PFSK-1 (cell line): ENCODE data around the gene SELENOW.
"Not testable (repeated sequence)": the region's sequence is repeated elsewhere in the genome, so short reads cannot be mapped to it uniquely, and the experiment has no call there.

Experiments
- FOXP2 ChIP-seq: optimal IDR thresholded peaks from 2 replicates; pipeline ENCODE3; 2011; ENCODE audit warnings: borderline replicate concordance, control low read depth, inconsistent platforms; ENCODE audit not compliant: insufficient read depth; ENCODE audit errors: extremely low read length, extremely low read depth
- POLR2AphosphoS5 ChIP-seq: IDR thresholded peaks from 2 replicates; pipeline ENCODE4 v1.6.1; 2012; ENCODE audit warnings: low read depth, mild to moderate bottlenecking, control low read depth, low read length, moderate library complexity
- SIN3A ChIP-seq: IDR thresholded peaks from 2 replicates; pipeline ENCODE4 v1.6.1; 2012; ENCODE audit warnings: mild to moderate bottlenecking, low read length, moderate library complexity, borderline replicate concordance; ENCODE audit not compliant: insufficient read depth
- TAF1 ChIP-seq: IDR thresholded peaks from 2 replicates; pipeline ENCODE4 v1.6.1; 2012; ENCODE audit warnings: low read length, control low read depth, borderline replicate concordance; ENCODE audit not compliant: insufficient read depth
- TF ChIP-seq, protein P1 (sequence below), 2 experiments: IDR thresholded peaks; 2 replicates each; pipeline versions ENCODE4 v1.6.1 to v1.8.0; 2011 to 2012; ENCODE audit warnings: low read depth in 2 of 2, low read length in 2 of 2, control low read depth in 1 of 2, inconsistent platforms in 1 of 2, mild to moderate bottlenecking in 1 of 2, moderate library complexity in 1 of 2; ENCODE audit not compliant: insufficient read depth in 1 of 2

The SELENOW gene

GRCh38 chr19:47797996-47798903, 19.7 kb downstream of the SELENOW start:
- TF ChIP-seq SIN3A (no peak), TAF1 (no peak), POLR2AphosphoS5 (no peak), FOXP2 (no peak)
- TF ChIP-seq, protein P1, sequence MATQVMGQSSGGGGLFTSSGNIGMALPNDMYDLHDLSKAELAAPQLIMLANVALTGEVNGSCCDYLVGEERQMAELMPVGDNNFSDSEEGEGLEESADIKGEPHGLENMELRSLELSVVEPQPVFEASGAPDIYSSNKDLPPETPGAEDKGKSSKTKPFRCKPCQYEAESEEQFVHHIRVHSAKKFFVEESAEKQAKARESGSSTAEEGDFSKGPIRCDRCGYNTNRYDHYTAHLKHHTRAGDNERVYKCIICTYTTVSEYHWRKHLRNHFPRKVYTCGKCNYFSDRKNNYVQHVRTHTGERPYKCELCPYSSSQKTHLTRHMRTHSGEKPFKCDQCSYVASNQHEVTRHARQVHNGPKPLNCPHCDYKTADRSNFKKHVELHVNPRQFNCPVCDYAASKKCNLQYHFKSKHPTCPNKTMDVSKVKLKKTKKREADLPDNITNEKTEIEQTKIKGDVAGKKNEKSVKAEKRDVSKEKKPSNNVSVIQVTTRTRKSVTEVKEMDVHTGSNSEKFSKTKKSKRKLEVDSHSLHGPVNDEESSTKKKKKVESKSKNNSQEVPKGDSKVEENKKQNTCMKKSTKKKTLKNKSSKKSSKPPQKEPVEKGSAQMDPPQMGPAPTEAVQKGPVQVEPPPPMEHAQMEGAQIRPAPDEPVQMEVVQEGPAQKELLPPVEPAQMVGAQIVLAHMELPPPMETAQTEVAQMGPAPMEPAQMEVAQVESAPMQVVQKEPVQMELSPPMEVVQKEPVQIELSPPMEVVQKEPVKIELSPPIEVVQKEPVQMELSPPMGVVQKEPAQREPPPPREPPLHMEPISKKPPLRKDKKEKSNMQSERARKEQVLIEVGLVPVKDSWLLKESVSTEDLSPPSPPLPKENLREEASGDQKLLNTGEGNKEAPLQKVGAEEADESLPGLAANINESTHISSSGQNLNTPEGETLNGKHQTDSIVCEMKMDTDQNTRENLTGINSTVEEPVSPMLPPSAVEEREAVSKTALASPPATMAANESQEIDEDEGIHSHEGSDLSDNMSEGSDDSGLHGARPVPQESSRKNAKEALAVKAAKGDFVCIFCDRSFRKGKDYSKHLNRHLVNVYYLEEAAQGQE (IDR thresholded peaks at IDR 0.05; ENCODE audit: insufficient read depth in 1 of 2, low read depth in 2 of 2, low read length in 2 of 2) = no peak

DNA sequence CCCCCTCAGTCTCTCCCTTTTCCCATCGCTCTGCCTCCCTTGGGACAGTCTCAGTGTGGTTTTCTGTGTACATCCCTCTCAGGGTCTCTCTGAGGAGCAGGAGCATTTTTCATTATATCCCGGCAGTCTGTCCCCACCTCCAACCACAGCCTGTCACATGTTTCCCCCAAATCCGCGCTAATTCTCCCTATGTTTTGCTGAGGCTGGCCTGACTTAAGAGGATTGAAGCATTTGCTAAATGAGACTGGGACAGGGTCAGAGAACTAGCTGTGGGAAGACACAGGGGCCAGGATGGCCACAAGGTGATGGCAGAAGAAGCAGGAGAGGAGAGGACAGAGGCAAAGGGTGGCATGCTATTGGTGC, 20.4 kb downstream of the SELENOW start:
- TF ChIP-seq FOXP2 (no peak), SIN3A (no peak), TAF1 (no peak), POLR2AphosphoS5 (no peak)

DNA sequence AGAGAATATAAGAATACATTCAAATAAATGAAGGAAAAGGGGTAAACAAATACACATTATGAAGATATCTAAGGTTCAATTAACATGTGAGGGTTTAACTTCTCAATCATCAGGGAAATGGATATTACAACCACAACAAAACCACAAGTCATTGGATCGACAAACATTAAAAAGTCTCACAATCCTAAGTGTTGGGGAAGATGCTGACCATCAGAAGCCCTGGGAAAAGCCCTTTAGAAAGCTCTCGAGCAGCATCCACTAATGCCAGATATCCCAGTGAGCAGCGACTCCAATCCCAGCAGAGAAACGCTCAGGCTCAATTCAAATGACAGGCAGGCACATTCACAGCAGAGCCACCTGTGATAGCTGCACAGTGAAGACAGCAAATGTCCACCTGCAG, 22.8 kb downstream of the SELENOW start:
- no peak for TF ChIP-seq TAF1
- TF ChIP-seq POLR2AphosphoS5 = no peak
- TF ChIP-seq SIN3A = no peak
- TF ChIP-seq FOXP2 = no peak
- TF ChIP-seq, protein P1 (IDR thresholded peaks at IDR 0.05; ENCODE audit: insufficient read depth in 1 of 2, low read depth in 2 of 2, low read length in 2 of 2) = no peak

GRCh38 chr19:47802521-47803043, 24.1 kb downstream of the SELENOW start:
- TF ChIP-seq TAF1 (no peak), SIN3A (no peak)

- not testable (repeated sequence) for TF ChIP-seq FOXP2, TAF1
- TF ChIP-seq, protein P1 (IDR thresholded peaks at IDR 0.05; ENCODE audit: insufficient read depth in 1 of 2, low read depth in 2 of 2, low read length in 2 of 2) = not testable (repeated sequence)
These were observed 25.9 kb downstream of the SELENOW start, which contains the start of gene TPRX1 for GRCh38 chr19:47804451-47804850. TSS of gene TPRX1 (minus strand) at chr19:47804551. CDS start at chr19:47804539, 12 bp downstream.

- TF ChIP-seq, protein P1 (IDR thresholded peaks at IDR 0.05; ENCODE audit: insufficient read depth in 1 of 2, low read depth in 2 of 2, low read length in 2 of 2) = no peak
- TF ChIP-seq SIN3A = no peak
- TF ChIP-seq FOXP2 = no peak
- TF ChIP-seq TAF1 = no peak
- TF ChIP-seq POLR2AphosphoS5 = no peak
These were observed 26.8 kb downstream of the SELENOW start for GRCh38 chr19:47805313-47805712.
